Measurements from ENCODE around the gene WFDC5. TPM values are rescaled to one million over a fixed set of nuclear protein-coding genes. Genes with fewer than 3 reads are reported as not detected.

Gene WFDC5
- total RNA-seq, 4 donors from 2014 or later, result not detected

GRCh38 chr20:45154183-45154582 is 39.2 kb upstream of the WFDC5 start:
- DNase-seq, result no peak
- no peaks in the 10 kb centered on the region for H3K27me3 ChIP-seq
- intact Hi-C loops (cut with DNase I; ENCODE audit: low total_unique reads) (no loop called here), in situ Hi-C loops (cut with MboI; ENCODE audit: low pct_ligation_motif_present in 1 of 4, low pct_unique_long_range_greater_than_20kb in 1 of 4, low sequenced_read_pairs in 3 of 4) (no loop called here)
- no peak overlapping the region for H3K4me3 ChIP-seq
- no peak overlapping the region for H3K27ac ChIP-seq
- H3K36me3 ChIP-seq, result no peaks in the 10 kb centered on the region
- peaks cover 3 to 12% of the 10 kb centered on the region in 2 donors for H3K9me3 ChIP-seq
- peaks cover 7 to 21% (median 16%) of the 10 kb centered on the region in 4 donors for H3K4me1 ChIP-seq
- WGBS, 2 donors (ENCODE audit: low coverage in 1 of 2), result 25 to 91% methylated on average over 2 to 3 of the region's 3 CpGs
- TF ChIP-seq CTCF (IDR thresholded peaks at IDR 0.05), result no peak
- TF ChIP-seq POLR2A (IDR thresholded peaks at IDR 0.05), result no peak
- TF ChIP-seq EP300 (IDR thresholded peaks at IDR 0.05; ENCODE audit: low read depth), result no peak
- no peak for TF ChIP-seq POLR2AphosphoS5 (IDR thresholded peaks at IDR 0.05)

DNA sequence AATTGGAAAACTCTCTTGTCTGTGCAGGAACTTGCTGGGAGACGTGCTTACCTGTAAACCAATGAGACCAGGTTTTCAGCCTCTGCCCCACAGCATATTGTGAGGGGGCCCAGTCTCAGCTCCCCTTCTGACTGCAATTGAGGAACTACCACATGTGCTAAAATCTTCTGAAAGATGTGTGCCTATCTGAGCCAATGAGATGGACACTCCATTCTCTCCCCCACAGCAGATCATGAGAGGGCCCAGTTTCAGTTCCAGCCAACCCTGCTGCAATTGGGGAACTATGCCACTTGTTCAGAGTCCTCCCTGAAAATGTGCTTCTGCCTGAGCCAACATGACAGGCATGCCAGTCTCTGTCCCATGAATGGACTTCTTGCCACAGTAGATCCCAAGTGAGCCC is 38.8 kb upstream of the WFDC5 start:
- intact Hi-C loops (cut with DNase I; ENCODE audit: low total_unique reads) (no loop called here), in situ Hi-C loops (cut with MboI; ENCODE audit: low pct_ligation_motif_present in 1 of 4, low pct_unique_long_range_greater_than_20kb in 1 of 4, low sequenced_read_pairs in 3 of 4) (no loop called here)
- Histone ChIP-seq H3K4me1 (peaks cover 7 to 17% (median 15%) of the 10 kb centered on the region in 4 donors), H3K36me3 (no peaks in the 10 kb centered on the region), H3K4me3 (no peak overlapping the region), H3K27ac (no peak overlapping the region), H3K27me3 (no peaks in the 10 kb centered on the region), H3K9me3 (peaks cover 0 to 9% of the 10 kb centered on the region in 2 donors)
- DNase-seq, result no peak
- 82% methylated on average over 1 of the region's 1 CpG; no CpG with 5 or more reads in 1 of the 2 donors for WGBS, 2 donors (ENCODE audit: low coverage in 1 of 2)
- no peak for TF ChIP-seq POLR2AphosphoS5 (IDR thresholded peaks at IDR 0.05)
- TF ChIP-seq EP300 (IDR thresholded peaks at IDR 0.05; ENCODE audit: low read depth), result no peak
- no peak for TF ChIP-seq POLR2A (IDR thresholded peaks at IDR 0.05)
- TF ChIP-seq CTCF (IDR thresholded peaks at IDR 0.05), result no peak

DNA sequence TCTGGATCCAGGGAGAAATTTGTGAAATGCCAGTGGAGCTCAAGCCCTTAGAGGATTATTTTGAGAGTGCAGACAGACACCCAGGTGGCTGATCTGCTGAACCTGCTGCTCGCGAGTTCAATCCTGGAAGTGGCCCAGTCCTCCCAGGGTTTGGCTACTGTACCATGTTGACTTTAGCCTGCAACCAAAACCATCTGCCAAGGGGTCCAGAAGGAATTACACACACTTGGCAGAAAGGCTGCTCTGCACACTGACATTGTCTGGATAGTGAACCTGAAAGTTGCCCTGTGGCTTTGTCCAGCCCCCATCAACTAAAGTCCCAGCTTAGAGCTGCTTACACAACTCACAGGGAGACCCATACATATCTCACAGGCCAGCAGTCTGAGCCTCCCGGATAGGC is 38.2 kb upstream of the WFDC5 start:
- Histone ChIP-seq H3K4me1 (peaks cover 7 to 11% (median 9%) of the 10 kb centered on the region in 4 donors), H3K36me3 (no peaks in the 10 kb centered on the region), H3K27ac (no peak overlapping the region), H3K4me3 (no peak overlapping the region), H3K27me3 (peaks cover under 1% of the 10 kb centered on the region), H3K9me3 (peaks cover 0 to 9% of the 10 kb centered on the region in 2 donors)
- in situ Hi-C loops (cut with MboI; ENCODE audit: low pct_ligation_motif_present in 1 of 4, low pct_unique_long_range_greater_than_20kb in 1 of 4, low sequenced_read_pairs in 3 of 4) (no loop called here), intact Hi-C loops (cut with DNase I; ENCODE audit: low total_unique reads) (no loop called here)
- 85% methylated on average over 2 of the region's 3 CpGs; no CpG with 5 or more reads in 1 of the 2 donors for WGBS, 2 donors (ENCODE audit: low coverage in 1 of 2)
- TF ChIP-seq EP300 (IDR thresholded peaks at IDR 0.05; ENCODE audit: low read depth) (no peak), POLR2AphosphoS5 (IDR thresholded peaks at IDR 0.05) (no peak), CTCF (IDR thresholded peaks at IDR 0.05) (no peak), POLR2A (IDR thresholded peaks at IDR 0.05) (no peak)
- DNase-seq, result no peak

DNA sequence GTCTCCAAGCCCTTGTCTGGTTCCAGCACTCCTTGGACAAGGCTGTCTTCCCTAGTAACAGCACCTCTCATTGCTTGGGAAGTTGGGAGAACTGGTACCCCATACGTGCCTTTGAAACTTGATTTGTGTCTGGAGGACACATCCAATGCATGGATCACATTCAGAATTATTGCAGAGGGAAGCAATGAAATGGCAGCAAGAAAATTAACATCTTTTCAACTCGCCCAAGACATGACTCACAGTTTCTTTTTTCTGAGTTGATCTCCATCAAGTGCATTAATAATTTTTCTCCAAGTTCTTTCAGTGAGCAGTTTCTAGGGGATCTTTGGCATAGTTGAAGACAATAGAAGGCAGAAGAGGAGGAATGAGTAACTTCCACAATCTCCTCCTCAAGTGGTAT is 37.4 kb upstream of the WFDC5 start:
- Histone ChIP-seq H3K9me3 (peaks cover 0 to 9% of the 10 kb centered on the region in 2 donors), H3K27me3 (peaks cover 7% of the 10 kb centered on the region), H3K27ac (no peak overlapping the region), H3K4me1 (peaks cover 2 to 5% (median 3%) of the 10 kb centered on the region in 4 donors), H3K36me3 (no peaks in the 10 kb centered on the region), H3K4me3 (no peak overlapping the region)
- no peak for DNase-seq
- TF ChIP-seq POLR2A (IDR thresholded peaks at IDR 0.05), result no peak
- TF ChIP-seq EP300 (IDR thresholded peaks at IDR 0.05; ENCODE audit: low read depth), result no peak
- no peak for TF ChIP-seq CTCF (IDR thresholded peaks at IDR 0.05)
- TF ChIP-seq POLR2AphosphoS5 (IDR thresholded peaks at IDR 0.05), result no peak
- intact Hi-C loops (cut with DNase I; ENCODE audit: low total_unique reads) (no loop called here), in situ Hi-C loops (cut with MboI; ENCODE audit: low pct_ligation_motif_present in 1 of 4, low pct_unique_long_range_greater_than_20kb in 1 of 4, low sequenced_read_pairs in 3 of 4) (no loop called here)
- WGBS, 2 donors (ENCODE audit: low coverage in 1 of 2), result 79 to 100% methylated on average over 1 to 2 of the region's 2 CpGs
